Transverse colon (tissue), 4 donors: ENCODE results near the gene GALR2.

Experiments used
- CTCF ChIP-seq, 5 experiments: fragments of 200-600 bp in 3 of 5; fragments of 450-650 bp in 2 of 5; sonication (generic) in 3 of 5; IDR thresholded peaks; 1 replicate in 2 of 5; 2 replicates in 3 of 5; pipeline ENCODE4 v1.5.1; 2016 to 2017; ENCODE audit warnings: antibody characterized with exemption in 5 of 5, inconsistent platforms in 3 of 5, mild to moderate bottlenecking in 2 of 5, moderate library complexity in 1 of 5
- POLR2AphosphoS5 ChIP-seq, 3 donors: sonication (generic); formaldehyde crosslinking; IDR thresholded peaks; one replicate each; pipeline ENCODE4 v1.6.1; 2016; ENCODE audit warnings: antibody characterized with exemption in 3 of 3

DNA sequence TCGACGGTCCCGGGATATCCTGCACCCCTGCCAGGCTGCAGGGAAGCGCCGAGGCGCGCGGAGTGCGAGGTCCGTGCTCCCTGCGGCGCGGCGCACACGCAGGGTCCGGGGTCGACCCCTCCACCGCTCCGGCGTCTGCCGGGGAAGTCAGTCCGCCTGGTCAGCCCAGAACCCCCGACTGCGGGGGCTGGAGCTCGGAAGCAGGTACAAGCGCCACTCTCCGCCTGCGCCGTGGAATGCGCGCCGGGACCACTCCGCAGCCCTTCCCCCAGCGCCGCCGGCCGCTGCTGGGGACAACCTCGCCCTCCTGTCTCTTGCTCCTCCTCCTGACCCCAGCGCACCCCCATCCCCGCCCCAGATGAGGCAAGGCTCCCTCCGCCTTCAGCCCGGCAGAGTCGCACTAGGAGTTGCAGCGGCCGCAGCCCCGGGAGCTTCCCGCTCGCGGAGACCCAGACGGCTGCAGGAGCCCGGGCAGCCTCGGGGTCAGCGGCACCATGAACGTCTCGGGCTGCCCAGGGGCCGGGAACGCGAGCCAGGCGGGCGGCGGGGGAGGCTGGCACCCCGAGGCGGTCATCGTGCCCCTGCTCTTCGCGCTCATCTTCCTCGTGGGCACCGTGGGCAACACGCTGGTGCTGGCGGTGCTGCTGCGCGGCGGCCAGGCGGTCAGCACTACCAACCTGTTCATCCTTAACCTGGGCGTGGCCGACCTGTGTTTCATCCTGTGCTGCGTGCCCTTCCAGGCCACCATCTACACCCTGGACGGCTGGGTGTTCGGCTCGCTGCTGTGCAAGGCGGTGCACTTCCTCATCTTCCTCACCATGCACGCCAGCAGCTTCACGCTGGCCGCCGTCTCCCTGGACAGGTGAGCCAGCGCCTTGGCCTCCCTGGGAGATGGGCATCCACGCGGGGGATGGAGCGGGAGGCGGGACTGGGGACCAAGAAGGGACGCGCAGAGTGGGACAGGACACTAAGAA lies at the start of gene GALR2:
- TF ChIP-seq CTCF (IDR thresholded peaks at IDR 0.05) (no peak), POLR2AphosphoS5 (IDR thresholded peaks at IDR 0.05) (no peak)
